ENCODE measurements around the gene MOXD1. TPM values are rescaled to one million over a fixed set of nuclear protein-coding genes. Genes with fewer than 3 reads are reported as not detected.

Gene MOXD1
- total RNA-seq, 1 donor, result 15.1 TPM

GRCh38 chr6:132425176-132425575, 23.9 kb upstream of the MOXD1 start:
- no peak overlapping the region for H3K4me3 ChIP-seq (ENCODE audit: low read depth, low read length)
- no peak for TF ChIP-seq CTCF (IDR thresholded peaks at IDR 0.05; ENCODE audit: insufficient read depth, low read depth, low read length)
- no peak for DNase-seq (ENCODE audit: low read depth)

GRCh38 chr6:132423839-132424238, 22.6 kb upstream of the MOXD1 start:
- TF ChIP-seq CTCF (IDR thresholded peaks at IDR 0.05; ENCODE audit: insufficient read depth, low read depth, low read length), result no peak
- DNase-seq (ENCODE audit: low read depth), result no peak
- H3K4me3 ChIP-seq (ENCODE audit: low read depth, low read length), result no peak overlapping the region

GRCh38 chr6:132418235-132418965, 17.1 kb upstream of the MOXD1 start:
- H3K4me3 ChIP-seq (ENCODE audit: low read depth, low read length), result no peak overlapping the region
- no peak for DNase-seq (ENCODE audit: low read depth)
- no peak for TF ChIP-seq CTCF (IDR thresholded peaks at IDR 0.05; ENCODE audit: insufficient read depth, low read depth, low read length)

- no peak for TF ChIP-seq CTCF (IDR thresholded peaks at IDR 0.05; ENCODE audit: insufficient read depth, low read depth, low read length)
- no peak overlapping the region for H3K4me3 ChIP-seq (ENCODE audit: low read depth, low read length)
- no peak for DNase-seq (ENCODE audit: low read depth)
Measured at GRCh38 chr6:132414761-132415160, 13.5 kb upstream of the MOXD1 start.

GRCh38 chr6:132414322-132414721, 13.0 kb upstream of the MOXD1 start:
- no peak for TF ChIP-seq CTCF (IDR thresholded peaks at IDR 0.05; ENCODE audit: insufficient read depth, low read depth, low read length)
- no peak for DNase-seq (ENCODE audit: low read depth)
- no peak overlapping the region for H3K4me3 ChIP-seq (ENCODE audit: low read depth, low read length)

GRCh38 chr6:132413499-132413802, 12.2 kb upstream of the MOXD1 start:
- TF ChIP-seq CTCF (IDR thresholded peaks at IDR 0.05; ENCODE audit: insufficient read depth, low read depth, low read length), result no peak
- H3K4me3 ChIP-seq (ENCODE audit: low read depth, low read length), result no peak overlapping the region
- DNase-seq (ENCODE audit: low read depth), result no peak

Data from fibroblast of villous mesenchyme (primary cell).